ENCODE results near the gene KREMEN1.

- no peak for TF ChIP-seq CTCF (IDR thresholded peaks at IDR 0.05; ENCODE audit: low read depth, low read length, missing input control)
- TF ChIP-seq MAX (IDR thresholded peaks at IDR 0.05), result no peak
Measured at GRCh38 chr22:29030618-29031226, 42.1 kb upstream of the KREMEN1 start.

Data from liver (tissue), 2 donors.